Measurements from ENCODE around the gene CD82.

The CD82 gene

DNA sequence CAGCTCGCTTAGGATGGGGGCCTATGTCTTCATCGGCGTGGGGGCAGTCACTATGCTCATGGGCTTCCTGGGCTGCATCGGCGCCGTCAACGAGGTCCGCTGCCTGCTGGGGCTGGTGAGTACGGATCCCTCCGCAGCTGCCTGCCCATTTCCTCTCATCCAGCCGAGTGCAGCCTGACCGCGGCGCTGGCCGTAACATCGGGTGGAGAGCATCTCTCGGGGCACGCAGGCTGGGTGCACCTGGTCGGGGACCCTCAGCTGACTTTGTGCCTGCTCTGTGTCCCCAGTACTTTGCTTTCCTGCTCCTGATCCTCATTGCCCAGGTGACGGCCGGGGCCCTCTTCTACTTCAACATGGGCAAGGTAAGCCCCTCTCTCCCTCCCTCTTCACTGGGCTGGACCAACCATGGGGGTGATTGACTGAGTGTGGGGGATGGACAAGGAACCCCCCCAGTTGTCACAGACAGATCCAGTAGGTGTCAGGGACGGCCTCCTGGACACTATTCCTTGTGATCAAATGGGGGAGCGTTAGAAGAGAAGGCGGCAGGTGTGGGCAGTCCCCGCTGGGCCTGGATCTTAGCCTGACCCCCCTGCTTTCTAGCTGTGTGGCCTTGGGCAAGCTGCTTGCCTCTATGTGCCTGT, 39.7 kb downstream of the CD82 start:
- DNase-seq, result no peak

DNA sequence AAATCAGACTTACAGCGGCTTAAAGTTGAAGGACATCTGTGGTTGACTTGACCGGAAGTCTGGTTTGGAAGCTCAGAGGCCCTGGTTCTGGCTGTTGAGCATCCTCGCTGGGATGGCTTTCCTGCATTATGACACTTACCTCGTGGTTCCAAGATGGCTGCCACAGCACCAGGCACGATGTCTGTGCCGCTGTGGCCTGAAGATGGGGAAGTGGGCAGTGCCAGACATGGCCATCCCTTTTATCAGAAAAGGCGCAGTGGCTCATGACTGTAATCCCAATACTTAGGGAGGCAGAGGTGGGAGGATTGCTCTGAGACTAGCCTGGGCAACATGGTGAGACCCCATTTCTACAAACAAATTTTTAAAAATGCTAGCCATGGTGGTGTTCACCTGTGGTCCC, 40.5 kb downstream of the CD82 start:
- DNase-seq, result no peak

DNA sequence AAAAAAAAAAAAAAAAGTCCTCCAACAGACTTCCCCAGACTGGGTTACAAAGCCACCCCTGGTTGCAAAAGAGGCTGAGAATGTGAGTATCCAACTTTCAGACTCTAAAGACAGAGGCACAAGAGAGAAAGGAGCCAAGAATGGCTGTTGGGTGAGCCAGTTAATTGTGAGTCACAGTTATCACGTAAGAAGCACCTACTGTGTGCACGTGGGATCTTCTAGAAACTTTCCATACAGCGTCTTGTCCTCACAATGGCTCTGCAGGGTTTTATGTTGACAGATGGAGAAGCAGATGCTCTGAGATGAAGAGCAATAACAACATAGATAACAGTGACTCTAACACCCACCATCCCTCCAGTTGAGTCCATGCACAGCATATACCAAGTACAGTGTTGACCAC, 41.0 kb downstream of the CD82 start:
- DNase-seq, result no peak

DNA sequence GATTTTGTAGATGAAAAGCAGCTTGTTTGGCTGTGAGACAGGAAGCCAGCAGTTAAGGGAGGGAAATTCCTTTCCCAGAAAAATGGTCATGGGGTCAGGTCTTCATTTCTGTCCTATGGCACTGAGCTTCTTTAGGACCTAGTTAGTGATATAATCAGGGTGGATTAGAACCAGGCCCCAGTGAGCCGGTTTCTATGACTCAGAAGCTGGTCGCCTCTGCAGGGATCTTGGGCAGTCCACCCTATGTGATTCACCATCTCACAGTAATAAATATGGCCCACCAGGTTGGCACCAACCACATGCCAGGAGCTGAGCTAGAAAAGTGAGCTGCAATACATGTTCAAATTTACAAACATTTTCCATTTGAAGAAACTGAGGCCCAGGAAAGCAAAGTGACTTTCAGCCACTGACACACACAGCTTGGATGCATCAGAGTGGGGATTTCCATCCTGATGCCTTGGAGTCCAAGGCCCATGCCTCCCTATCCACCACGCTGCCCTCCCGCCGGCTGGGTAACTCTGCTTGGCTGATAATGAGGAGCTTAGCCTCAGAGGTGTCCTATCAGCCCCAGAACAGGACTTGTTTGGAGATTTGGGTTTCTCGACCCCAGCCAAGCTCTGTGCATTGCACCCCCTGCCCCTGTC, 42.0 kb downstream of the CD82 start:
- no peak for DNase-seq

DNA sequence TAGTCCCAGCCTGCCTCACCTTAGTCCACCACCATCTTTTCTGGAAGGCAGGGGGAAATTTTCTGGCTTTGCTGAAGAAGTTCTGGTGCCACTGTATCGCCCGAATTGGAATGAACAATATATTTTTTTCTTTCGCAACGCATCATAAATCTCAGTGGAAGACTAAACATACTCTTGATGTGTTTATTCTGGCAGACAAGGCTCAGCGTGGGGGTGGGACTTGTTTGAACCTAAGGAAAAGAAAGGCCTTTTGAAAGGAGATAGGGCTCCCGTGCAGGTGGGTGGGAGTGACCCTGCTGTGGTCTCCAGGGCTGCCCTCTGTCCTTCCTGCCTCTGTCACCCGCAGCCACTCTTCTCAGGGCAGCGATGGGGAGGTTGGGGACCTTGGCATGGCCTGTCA, 42.5 kb downstream of the CD82 start:
- DNase-seq, result no peak

DNA sequence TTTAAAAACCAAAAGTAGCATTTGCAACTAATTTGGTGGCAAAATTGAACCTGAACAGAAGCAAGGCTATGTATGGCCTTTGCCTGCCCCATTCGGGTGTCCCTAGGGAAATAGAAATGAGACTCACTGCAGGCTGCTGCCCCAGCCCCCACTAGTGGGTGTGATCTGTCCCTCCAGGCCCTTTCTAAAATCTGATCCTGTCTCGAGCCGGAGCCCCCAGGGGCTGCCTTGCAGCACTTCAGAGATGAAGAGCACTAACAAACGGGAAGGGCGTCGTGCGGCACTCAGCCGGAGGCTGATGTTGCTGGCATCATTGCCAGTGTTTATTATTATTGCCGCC, 43.2 kb downstream of the CD82 start:
- no peak for DNase-seq

DNA sequence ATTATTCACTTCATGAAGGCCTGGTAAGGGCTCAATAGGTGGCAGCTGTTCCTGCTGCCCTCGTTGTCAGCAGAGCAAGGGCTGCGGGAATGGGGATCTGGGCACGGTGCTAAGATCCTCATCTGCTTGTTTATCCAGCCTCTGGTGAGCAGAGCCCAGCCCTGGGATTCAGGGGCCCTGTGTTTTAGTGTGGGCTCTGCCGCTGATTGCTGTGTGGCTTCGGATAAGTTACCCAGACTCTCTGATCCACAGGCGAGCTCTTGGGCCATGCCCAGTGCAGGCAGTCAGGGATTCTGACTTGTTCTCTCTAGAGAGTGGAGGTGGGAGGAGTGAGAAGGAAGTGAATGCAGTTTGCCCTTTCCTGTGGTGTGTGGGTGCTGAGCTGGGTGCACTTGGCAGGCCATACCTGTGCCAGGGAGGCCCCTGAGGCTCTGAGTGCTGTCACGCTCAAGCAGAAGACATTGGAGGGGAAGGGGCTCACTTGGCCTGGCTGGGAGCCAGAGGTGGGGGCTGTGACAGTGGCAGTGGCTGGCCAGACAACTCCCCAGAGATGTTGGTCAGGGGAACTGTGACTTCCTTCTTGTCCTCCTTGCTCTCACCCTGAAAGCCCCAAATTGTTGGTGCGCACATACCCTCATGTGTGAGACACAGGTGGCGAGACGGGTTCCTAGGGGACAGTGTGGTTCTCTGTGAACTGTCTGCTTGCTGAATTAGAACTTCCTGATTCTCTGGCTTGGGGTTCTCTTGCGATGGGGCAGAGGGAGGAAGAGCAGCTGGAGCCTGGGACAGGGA, 43.7 kb downstream of the CD82 start:
- DNase-seq, result no peak

DNA sequence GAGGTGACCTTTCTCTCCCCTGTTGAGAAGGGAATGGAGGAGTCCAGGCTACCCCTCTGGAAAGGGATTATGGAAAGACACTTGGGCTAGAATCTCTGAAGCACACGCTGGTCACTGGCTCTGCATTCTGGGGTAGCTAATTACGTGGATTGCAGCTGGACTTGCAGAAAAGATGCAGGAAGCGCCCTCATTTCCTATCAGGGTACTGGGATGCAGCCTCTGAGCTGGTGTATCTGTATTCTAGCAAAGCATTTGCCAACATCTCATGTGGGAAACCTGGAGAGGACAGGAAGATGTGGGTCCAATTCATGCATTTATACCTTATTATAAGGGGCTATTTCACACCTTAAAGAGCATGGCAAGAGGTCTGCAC, 44.3 kb downstream of the CD82 start:
- no peak for DNase-seq

DNA sequence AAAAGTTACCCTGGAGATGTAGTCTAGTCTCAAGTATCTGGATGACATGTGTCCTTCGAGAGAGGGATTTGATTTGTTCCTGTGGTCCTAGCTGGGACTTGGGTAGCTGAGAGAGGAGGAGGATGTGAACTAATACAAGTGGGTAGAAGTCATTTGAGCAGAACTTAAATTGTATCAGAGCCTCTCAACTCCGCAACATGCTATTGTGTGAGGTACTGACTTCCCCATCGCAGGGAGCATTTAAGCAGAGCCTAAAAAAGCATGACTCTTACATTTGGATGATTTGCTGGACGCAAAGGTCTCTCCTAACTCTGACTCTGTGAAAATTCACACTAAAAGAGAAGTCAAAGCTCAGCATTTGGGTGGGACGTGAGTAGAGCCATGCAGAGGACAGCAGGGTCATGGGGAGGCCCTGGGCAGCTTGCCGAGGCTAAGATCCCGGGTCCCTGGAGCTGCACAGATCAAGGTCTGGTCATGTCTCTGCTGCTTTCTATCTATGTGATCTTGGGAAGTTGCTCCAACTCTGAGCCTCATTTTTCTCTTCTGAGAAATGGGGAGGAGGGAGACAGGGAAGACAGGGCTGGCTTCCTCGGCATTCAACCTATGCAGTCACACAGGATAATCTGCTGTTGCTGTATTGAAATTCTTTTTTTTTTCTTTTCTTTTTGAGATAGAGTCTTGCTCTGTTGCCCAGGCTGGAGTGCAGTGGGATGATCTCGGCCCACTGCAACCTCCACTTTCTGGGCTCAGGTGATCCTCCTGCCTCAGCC, 44.9 kb downstream of the CD82 start:
- DNase-seq, result no peak

DNA sequence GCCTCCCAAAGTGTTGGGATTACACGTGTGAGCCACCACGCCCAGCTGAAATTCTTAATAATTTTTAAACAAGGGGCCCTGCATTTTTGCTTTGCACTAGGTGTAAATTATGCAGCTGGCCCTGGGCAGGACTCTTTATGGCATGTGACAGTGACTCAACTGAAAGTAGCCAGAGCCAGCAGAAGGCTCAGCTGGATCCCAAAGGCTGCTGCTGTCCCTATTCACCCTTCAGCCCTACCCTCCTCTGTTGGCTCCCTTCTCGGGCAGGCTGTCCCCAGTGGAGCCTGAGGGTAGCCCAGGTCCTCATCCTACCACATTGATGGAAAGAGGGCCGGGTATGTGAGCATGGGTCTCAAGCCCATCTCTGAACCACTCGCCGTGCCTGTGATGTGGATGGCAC, 45.6 kb downstream of the CD82 start:
- no peak for DNase-seq

DNA sequence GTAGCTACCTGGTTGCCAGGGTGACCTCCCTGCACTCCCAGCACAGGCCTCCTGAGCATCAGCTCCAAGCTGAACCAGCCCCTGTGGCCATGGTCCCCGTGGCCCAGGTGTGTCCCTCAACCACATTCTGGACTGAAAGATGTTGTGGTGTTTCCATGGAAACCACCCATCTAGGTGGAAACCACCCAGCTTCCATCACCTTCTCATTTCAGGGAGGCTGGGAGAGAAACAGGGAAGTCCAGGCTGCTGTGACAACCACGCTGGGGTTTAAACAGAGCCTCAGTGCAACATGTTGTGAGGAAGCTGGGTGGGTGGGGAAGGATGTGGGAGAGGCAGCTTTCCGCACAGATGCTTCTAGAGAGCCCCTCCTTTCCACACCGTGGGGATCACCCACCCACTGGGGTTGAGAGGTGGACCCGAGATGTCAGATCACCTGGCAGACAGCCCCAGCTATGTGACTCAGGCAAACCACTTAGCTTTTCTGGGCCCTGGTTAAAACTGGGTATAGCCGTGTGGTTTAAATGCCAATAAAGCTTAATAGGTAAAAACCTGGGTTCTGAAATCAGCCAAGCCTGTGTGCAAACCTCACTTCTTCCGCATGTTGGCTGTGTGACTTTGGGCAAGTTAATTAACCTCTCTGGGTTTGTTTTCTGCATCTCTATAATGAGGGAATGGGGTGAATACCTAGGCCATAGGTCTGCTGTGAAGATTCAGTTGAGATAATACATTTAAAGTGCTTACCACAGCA, 46.4 kb downstream of the CD82 start:
- no peak for DNase-seq

DNA sequence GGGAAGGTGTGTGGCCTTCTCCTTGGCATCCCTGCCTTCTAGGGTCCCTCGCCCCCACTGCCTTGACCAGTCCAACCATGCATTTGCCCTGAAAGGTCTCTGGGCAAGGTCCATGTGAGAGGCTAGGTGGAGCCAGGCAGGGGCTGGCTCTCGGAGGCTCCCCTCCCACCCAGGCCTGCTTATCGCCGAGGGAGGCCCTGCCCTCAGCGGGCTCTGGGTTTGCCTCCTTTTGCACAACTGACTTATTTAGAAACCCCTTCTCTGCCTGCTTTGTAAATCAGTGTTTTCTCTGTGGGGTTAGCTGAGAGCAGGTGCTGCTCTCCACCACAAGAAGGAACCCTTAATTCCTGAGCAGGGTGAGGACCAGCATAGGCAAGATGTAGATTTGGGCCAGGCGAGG, 47.7 kb downstream of the CD82 start:
- no peak for DNase-seq

DNA sequence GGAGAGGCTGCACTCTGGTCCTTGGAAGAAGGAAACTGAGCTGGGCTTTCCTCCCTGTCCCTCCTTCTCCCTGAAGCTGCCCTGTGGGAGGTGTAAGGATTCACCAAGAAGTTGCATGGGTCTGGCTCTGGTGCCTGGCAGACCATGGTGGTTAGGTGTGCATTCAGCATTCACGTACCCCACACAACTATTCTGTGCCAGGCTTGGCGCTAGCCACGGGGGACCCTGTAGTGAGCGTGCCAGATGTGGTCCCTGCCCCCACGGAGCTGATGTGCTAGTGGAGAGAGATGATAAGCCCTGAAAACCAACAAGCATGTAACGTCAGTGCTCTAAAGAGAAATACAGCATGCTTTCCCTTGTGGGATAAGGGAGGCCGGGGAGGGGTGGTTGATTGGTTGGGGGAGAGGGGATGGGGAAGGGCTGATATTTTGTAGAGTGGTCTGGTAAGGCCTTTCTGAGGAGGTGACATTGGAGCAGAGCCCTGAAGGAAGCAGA, 48.9 kb downstream of the CD82 start:
- DNase-seq, result no peak

DNA sequence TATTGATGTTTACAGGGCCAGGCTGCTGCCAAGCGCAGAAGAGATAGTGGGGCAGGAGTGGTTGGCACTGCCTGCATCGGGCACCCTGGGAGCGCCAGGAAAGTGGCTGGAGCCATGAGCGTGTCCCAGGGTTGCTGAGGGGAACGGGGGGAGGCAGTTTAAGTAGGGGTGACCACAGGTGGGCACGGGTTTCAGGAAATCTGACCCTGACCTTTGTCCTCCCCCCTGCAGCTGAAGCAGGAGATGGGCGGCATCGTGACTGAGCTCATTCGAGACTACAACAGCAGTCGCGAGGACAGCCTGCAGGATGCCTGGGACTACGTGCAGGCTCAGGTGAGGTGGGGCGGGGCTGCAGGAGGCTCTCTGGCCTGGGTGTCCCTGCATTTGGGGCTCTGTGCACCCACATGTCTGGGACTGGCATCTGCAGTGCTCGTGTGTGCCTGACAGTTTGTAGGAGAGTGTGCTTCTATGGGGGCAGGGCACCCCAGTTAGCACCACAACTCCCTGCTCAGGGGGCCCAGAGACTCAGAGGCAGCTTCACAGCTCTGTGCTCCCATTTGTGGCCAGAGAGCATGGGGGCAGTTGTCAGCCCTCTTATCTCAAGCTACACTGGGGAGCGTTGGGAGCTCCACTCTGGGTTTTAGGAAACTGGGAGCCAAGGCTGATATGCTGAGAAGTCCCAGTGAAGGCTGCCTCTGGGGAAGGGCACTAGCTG, 49.7 kb downstream of the CD82 start:
- no peak for DNase-seq

DNA sequence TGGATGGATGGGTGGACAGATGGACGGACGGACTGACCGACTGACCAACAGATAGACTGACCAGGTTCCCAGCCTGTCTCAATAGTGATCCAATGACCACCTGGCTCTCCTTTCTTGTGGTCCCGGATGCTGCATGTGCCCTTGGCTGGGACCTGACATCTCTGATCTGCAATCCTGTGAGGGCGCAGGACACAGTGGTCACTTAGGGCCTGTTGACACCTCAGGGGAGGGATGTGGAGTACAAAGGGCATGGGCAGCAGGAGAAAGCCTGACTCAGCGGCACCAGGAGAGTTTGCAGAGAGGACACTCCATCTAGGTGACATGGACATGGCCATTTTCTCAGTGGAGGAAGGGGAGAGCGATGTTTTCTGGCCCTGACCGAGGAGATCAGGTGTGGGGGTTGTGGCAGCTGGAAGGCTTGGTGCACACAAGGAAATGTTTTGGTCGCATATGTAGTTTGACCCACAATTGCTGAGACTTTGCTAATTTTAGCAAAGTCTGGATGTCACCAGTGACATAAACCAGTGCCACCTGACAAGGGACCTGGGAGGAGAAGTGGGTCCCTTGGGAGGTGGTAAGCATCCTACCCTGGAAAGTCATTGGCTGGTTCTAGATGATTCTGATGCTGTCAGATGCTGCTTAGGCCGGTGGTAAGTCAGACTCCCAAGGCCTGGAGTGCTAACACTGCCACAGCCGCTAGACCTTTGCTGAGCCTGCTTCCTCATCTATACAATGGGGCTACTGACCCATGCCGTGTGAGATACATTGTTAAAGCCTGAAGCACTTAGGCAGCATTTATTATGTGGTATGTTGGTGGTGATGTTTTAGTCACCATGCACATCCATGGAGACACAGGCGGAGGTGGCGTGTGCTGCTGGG, 50.7 kb downstream of the CD82 start:
- DNase-seq, result no peak

DNA sequence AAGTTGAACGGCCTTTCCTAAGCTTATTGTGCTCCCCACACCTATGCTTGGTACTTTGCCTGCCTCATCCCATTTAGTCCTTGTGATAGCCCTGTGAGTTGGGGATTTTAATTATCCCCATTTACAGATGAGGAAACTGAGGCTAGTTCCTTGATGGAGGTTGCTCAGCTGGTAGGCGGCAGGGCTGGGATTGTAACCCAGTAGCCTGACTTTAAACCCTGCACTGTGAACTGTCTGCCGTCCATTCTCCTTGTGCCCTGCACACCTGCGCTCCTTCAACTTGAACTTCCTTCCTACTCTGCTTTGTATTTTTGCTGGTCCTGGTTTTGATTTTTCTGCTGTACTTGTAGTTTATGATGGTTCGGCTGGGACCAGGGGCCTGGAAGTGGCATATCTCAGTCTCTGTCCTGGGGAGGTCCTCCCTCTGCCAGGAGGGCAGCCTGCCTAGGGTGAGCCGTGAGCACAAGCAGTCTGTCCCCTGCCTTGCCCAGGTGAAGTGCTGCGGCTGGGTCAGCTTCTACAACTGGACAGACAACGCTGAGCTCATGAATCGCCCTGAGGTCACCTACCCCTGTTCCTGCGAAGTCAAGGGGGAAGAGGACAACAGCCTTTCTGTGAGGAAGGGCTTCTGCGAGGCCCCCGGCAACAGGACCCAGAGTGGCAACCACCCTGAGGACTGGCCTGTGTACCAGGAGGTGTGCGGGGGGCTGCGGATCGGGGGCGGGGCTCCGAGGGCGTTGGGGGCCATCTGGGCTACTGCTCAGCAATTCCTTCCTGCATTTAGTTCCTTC, 52.4 kb downstream of the CD82 start:
- DNase-seq, result peak; percentile 14

DNA sequence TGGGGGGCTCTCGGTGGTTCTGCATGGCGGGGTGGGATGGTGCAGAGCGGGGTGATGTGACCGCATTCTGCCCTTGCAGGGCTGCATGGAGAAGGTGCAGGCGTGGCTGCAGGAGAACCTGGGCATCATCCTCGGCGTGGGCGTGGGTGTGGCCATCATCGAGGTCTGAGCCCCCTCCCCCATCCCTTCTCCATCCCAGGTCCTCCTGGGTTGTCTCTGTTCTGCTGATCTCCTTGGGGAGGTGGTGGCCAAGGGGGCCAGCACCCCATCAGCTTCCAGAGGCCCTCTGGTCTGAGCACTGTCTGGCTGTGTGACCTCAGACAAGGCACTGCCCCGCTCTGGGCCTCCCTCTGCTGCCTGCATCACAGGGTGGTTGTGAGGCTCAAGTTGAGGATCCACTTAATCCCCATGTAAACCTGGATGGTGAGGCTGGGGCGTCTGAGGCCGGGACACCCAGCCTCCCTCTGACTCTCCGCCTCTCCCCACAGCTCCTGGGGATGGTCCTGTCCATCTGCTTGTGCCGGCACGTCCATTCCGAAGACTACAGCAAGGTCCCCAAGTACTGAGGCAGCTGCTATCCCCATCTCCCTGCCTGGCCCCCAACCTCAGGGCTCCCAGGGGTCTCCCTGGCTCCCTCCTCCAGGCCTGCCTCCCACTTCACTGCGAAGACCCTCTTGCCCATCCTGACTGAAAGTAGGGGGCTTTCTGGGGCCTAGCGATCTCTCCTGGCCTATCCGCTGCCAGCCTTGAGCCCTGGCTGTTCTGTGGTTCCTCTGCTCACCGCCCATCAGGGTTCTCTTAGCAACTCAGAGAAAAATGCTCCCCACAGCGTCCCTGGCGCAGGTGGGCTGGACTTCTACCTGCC, 53.3 kb downstream of the CD82 start:
- DNase-seq, result peak; percentile 21

DNA sequence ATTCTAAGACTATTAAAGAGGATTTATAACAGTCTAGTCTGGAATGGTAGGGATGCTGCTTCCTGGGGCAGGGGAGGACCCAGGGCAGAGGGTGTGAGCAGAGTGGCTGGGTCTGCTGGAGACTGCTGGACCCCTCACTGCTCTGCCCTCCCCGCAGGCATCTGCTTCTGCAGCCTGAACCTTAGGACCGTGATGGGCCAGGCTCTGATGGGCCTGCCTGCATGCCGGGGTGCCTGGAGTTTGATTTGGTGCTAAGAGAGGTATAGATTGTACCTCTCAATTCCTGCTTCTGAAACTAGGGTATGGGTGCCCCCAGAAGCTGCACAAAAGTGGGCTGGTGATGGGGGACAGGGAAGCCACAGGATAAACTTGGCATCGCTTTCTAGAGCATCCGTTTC, 54.9 kb downstream of the CD82 start:
- peak; percentile 9 for DNase-seq

DNA sequence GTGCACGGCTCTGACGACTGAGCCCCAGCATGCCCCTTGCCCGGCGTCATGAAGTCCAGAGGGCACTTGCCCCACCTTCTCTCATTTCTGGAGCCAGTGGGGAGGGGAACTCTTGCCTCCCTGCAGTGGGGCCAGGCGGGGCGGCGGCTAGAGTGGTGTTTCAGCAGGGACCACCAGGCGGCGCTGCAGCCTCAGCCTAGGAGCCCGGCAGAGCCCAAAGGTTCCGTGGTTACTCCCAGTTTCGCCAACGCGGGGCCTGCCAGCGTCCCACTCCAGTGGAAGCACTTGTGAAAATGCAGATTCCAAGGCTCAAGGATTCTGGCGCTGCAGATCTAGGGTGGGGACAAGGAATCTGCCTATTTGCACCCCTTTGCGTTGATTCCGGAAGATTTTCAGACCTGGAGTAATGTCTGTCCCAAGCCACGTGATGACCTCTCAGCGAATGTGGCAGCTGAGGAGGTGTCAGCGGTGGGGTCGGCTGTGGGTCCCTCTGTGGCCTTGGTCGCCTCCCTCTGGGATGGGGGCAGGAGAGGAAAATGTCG, 55.7 kb downstream of the CD82 start:
- DNase-seq, result peak; percentile 87

Data from right hindlimb (tissue), 1 donor.